Kidney (tissue), 14 donors: ENCODE results near the gene EPHA6. TPM values are rescaled to one million over a fixed set of nuclear protein-coding genes. Genes with fewer than 3 reads are reported as not detected.

ENCODE experiments used
- DNase-seq, 5 donors: peaks; one replicate each; pipeline ENCODE4 v3.0.0-alpha.2; 2013 to 2020
- FAIRE-seq: peaks from 2 replicates; lab custom pipeline; 2012; peaks lifted over from hg19 to GRCh38; lab: Jason Lieb, UNC
- H3K27ac ChIP-seq, 2 donors: one replicate each; pipeline ENCODE4 v1.7.0; 2013; ENCODE audit warnings: low read depth in 2 of 2, low read length in 2 of 2, inconsistent platforms in 1 of 2
- H3K27me3 ChIP-seq: one replicate; pipeline ENCODE4 v1.7.1; 2013; ENCODE audit warnings: low read length, inconsistent platforms; ENCODE audit not compliant: control insufficient read depth, insufficient read depth
- H3K36me3 ChIP-seq, 3 donors: one replicate each; pipeline versions ENCODE4 v1.7.0 to v1.7.1; 2013; ENCODE audit warnings: low read length in 3 of 3, control low read depth in 1 of 3, inconsistent platforms in 1 of 3; ENCODE audit not compliant: insufficient read depth in 3 of 3, control insufficient read depth in 2 of 3
- H3K4me1 ChIP-seq, 3 donors: one replicate each; pipeline versions ENCODE4 v1.7.0 to v1.7.1; 2013; ENCODE audit warnings: low read length in 3 of 3, inconsistent platforms in 1 of 3, low read depth in 1 of 3; ENCODE audit not compliant: control insufficient read depth in 2 of 3, insufficient read depth in 2 of 3
- H3K4me3 ChIP-seq, 3 donors: one replicate each; pipeline versions ENCODE4 v1.7.0 to v1.8.1; 2013; ENCODE audit warnings: low read length in 3 of 3, control low read depth in 1 of 3, inconsistent platforms in 1 of 3
- H3K9ac ChIP-seq, 3 donors: one replicate each; pipeline versions ENCODE4 v1.7.0 to v1.7.1; 2013; ENCODE audit warnings: low read length in 3 of 3, control low read depth in 1 of 3, inconsistent platforms in 1 of 3
- H3K9me3 ChIP-seq, 3 donors: one replicate each; pipeline versions ENCODE4 v1.7.0 to v1.7.1; 2013; ENCODE audit warnings: low read length in 3 of 3, control low read depth in 1 of 3, inconsistent platforms in 1 of 3; ENCODE audit not compliant: control insufficient read depth in 2 of 3, insufficient read depth in 1 of 3
- CTCF ChIP-seq: IDR thresholded peaks from 3 replicates; pipeline ENCODE4 v1.5.1; 2012; ENCODE audit warnings: mild to moderate bottlenecking, moderate library complexity, borderline replicate concordance; ENCODE audit not compliant: insufficient read depth; ENCODE audit errors: extremely low read depth
- intact Hi-C: fragments of 100-400 bp; cut with DNase I; formaldehyde crosslinking; loops from one replicate; pipeline ENCODE4 v1.11.1; 2022
- polyA plus RNA-seq: library from polyadenylated mRNA; stranded (reverse); fragments of 350-450 nt; fragmentation: Illumina TruSeq; extraction: RNeasy Lipid Tissue Mini Kit (QIAGEN cat#74804); gene quantifications from one replicate; pipeline ENCODE4 v1.2.3, GENCODE V29; 2014; ENCODE audit warnings: low read depth, low replicate concordance; ENCODE audit not compliant: insufficient read depth
- total RNA-seq: library from RNA; stranded (reverse); fragmentation: NEBNext Ultra II Directional; extraction: Animal tissue kit (Norgen Biotek cat#: 25700); gene quantifications from one replicate; pipeline ENCODE4 v1.2.1, GENCODE V29; 2021
- donor health status: control.
- donor health status: control.
- donor health status: control.
- donor health status: control.
- donor health status: control.
- donor health status: DM: yes; HTN: yes; CAD: no.
- donor health status: Normal renal cell carcinoma (clear cell type).

The EPHA6 gene
- total and polyA plus RNA-seq, 2 donors from 2014 or later, result 0.66 TPM; not detected in 1

- no peaks in the 10 kb centered on the region for H3K36me3 ChIP-seq
- TF ChIP-seq CTCF, result no peak
- H3K4me3 ChIP-seq, result no peak overlapping the region
- no peaks in the 10 kb centered on the region for H3K4me1 ChIP-seq
- intact Hi-C loops, result no loop called here
- H3K27ac ChIP-seq, result no peak overlapping the region
- FAIRE-seq (no peak), DNase-seq (no peak)
- peaks cover 0 to 5% (median 0%) of the 10 kb centered on the region in 3 donors for H3K9me3 ChIP-seq
- no peak overlapping the region for H3K9ac ChIP-seq
- no peaks in the 10 kb centered on the region for H3K27me3 ChIP-seq
These were observed 538.8 kb downstream of the EPHA6 start for GRCh38 chr3:97353176-97353575.

- Histone ChIP-seq H3K4me1 (no peaks in the 10 kb centered on the region), H3K9ac (no peak overlapping the region), H3K4me3 (no peak overlapping the region), H3K27ac (no peak overlapping the region), H3K36me3 (no peaks in the 10 kb centered on the region), H3K9me3 (no peaks in the 10 kb centered on the region), H3K27me3 (no peaks in the 10 kb centered on the region)
- FAIRE-seq (no peak), DNase-seq (no peak)
- intact Hi-C loops, result no loop called here
- no peak for TF ChIP-seq CTCF
These were observed 545.6 kb downstream of the EPHA6 start for GRCh38 chr3:97359977-97360376.

DNA sequence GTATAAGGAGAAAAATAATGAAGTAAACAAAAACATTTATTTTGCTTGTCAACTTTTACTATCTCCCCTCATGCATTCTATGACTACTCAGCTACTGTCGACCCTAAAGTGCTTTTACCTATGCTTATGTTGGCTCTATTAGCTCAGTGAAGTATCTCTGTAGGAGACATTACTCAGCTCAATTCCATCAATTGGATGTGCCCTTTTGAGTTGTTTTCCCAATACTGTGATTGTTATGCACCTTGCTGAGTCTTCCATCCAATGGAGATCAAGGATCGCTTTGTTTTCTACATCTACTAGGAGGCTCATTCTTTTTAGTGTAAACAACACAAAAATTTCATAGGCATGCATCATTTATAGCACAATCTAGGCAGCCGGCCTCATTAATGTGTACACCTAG is 546.4 kb downstream of the EPHA6 start:
- intact Hi-C loops, result no loop called here
- Histone ChIP-seq H3K36me3 (no peaks in the 10 kb centered on the region), H3K9me3 (no peaks in the 10 kb centered on the region), H3K4me3 (no peak overlapping the region), H3K27me3 (no peaks in the 10 kb centered on the region), H3K4me1 (no peaks in the 10 kb centered on the region), H3K27ac (no peak overlapping the region), H3K9ac (no peak overlapping the region)
- TF ChIP-seq CTCF, result no peak
- FAIRE-seq (no peak), DNase-seq (no peak)

- intact Hi-C loops, result no loop called here
- H3K4me3 ChIP-seq, result no peak overlapping the region
- no peak for TF ChIP-seq CTCF
- no peaks in the 10 kb centered on the region for H3K27me3 ChIP-seq
- no peak for DNase-seq
- no peaks in the 10 kb centered on the region for H3K36me3 ChIP-seq
- no peak overlapping the region for H3K9ac ChIP-seq
- FAIRE-seq, result no peak
- H3K4me1 ChIP-seq, result no peaks in the 10 kb centered on the region
- peaks cover 0 to 9% (median 0%) of the 10 kb centered on the region in 3 donors for H3K9me3 ChIP-seq
- no peak overlapping the region for H3K27ac ChIP-seq
These were observed 570.2 kb downstream of the EPHA6 start for GRCh38 chr3:97384583-97384982.
